Coronary artery (tissue), 2 donors: Measurements from ENCODE around the gene SRGAP2B.
"Not testable (repeated sequence)": the region's sequence is repeated elsewhere in the genome, so short reads cannot be mapped to it uniquely, and the experiment has no call there.

Experiments used
- DNase-seq: peaks from one replicate; pipeline ENCODE4 v3.0.0-alpha.2; 2017; ENCODE audit warnings: low spot score
- H3K27ac ChIP-seq, 2 donors: fragments of 200-600 bp; sonication (generic); one replicate each; pipeline ENCODE4 v1.5.1; 2016 to 2019
- H3K4me3 ChIP-seq: fragments of 200-600 bp; sonication (generic); 2 replicates; pipeline ENCODE4 v1.5.1; 2016; ENCODE audit warnings: mild to moderate bottlenecking, moderate library complexity

The SRGAP2B gene

GRCh38 chr1:144971936-144972335 is 123.2 kb downstream of the SRGAP2B start:
- not testable (repeated sequence) for H3K27ac ChIP-seq, DNase-seq, H3K4me3 ChIP-seq

DNA sequence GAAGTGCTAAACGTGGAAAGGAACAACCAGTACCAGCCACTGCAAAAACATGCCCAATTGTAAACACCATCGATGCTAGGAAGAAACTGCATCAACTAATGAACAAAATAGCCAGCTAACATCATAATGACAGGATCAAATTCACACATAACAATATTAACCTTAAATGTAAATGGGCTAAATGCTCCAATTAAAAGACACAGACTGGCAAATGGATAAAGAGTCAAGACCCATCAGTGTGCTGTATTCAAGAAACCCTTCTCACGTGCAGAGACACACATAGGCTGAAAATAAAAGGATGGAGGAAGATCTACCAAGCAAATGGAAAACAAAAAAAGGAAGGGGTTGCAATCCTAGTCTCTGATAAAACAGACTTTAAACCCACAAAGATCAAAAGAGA is 128.6 kb downstream of the SRGAP2B start:
- not testable (repeated sequence) for DNase-seq, H3K27ac ChIP-seq, H3K4me3 ChIP-seq

DNA sequence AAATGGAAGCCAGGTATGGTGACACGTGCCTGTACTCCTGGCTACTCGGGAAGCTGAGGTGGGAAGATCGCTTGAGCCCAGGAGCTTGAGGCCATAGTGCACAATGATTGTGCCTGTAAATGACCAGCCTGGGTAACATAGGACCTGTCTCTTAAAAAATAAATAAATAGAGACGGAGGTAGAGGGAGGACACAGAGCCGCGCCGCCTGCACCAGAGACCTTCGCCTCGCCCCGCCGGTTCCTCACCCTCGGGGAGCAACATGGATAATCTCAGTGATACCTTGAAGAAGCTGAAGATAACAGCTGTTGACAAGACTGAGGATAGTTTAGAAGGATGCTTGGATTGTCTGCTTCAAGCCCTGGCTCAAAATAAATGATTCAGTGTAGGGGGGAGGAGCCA is 130.4 kb downstream of the SRGAP2B start:
- H3K27ac ChIP-seq, H3K4me3 ChIP-seq: not testable (repeated sequence)
- DNase-seq, result peak; percentile 1

DNA sequence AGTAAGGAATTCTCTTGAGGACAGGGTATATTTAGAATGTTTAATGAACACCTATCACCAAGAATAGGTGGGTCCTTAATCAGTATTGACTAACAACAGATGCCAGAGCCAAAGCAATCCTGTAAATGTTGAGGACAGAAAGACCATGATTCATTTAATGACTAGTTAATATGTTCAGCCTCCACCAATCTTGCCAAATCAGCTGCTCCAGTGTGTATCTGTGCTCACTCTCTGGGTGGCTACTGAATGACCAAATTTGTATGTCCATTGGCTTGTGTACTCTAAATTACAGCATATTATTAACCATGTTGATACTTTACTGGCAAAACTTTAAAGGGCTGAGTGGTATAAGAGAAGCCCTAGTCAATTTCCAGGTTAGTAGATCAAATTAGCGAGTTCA is 130.9 kb downstream of the SRGAP2B start:
- H3K27ac ChIP-seq, DNase-seq: not testable (repeated sequence)

GRCh38 chr1:144963571-144963970 is 131.6 kb downstream of the SRGAP2B start:
- H3K4me3 ChIP-seq, DNase-seq, H3K27ac ChIP-seq: not testable (repeated sequence)

More for the DNA sequence above, 130.9 kb downstream of the SRGAP2B start:
- not testable (repeated sequence) for H3K4me3 ChIP-seq

DNA sequence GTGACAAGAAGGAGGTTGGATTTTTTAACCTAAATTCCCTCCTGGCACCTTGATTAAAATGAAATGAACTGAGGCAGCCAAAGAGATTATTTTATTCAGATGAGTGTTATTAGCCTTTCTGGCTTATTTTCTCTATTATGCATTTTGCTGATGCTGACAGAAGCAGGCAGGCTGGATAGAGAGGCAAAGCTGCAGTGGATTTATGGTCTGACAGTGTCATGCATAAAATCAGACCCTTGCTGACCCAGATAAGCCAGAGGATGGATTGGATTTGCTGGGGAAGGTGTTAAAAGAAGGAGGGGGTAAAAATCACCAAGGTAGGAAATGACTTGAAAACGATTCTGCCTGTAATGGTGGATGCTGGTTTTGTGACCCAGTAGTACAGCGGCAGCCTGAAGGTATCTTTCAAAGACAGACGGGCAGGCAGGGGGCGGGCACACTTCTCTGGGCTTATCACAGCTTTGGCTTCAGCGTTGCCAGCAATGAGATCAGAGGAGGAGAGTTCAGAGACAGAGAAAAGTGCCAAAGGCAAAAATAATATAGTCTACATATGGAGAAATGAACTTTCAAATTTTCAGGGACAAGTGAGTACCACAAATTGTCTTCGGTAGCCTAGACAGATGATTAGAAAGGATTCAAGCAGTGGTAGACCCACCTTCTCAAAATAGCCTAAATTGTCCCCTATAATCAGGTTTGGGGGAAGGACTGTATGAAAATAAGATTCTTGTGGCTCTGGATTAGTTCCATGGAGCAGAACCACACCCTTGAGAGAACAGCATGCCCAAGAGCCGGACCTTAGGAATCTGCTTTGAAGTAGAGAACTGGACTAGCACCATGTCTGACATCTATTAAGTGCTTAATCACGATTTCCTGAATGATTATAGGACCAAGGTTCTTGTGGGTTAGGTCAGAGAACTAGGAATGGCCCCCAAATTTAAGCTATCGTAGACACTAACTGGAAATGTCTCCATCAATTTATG is 133.2 kb downstream of the SRGAP2B start:
- H3K27ac ChIP-seq, H3K4me3 ChIP-seq, DNase-seq: not testable (repeated sequence)

DNA sequence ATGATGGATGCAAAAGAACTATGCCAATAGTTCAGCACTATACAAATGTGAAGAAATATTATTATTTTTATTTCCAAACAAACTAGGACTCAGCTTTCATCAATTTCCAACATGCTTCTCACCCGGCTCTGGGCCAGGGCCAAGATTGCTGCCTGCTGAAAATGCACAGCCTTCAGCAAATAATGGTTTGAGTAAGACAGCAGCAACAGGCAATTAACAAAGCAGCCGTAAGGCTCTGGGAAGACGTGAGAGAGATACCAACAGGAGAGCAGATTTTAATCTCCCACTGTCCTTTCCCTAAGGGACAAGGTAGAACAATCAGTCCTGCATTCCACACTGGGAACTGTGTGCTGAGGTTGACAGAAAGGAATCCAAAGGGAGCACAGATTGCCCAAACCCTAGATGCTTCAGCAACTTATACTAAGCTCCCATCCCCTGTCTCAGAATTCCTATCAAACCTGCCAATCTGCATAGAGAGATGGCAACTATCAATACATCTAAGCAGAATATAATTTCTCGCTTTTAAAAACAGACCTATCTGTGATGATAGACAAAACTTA is 134.1 kb downstream of the SRGAP2B start:
- H3K27ac ChIP-seq, DNase-seq, H3K4me3 ChIP-seq: not testable (repeated sequence)

DNA sequence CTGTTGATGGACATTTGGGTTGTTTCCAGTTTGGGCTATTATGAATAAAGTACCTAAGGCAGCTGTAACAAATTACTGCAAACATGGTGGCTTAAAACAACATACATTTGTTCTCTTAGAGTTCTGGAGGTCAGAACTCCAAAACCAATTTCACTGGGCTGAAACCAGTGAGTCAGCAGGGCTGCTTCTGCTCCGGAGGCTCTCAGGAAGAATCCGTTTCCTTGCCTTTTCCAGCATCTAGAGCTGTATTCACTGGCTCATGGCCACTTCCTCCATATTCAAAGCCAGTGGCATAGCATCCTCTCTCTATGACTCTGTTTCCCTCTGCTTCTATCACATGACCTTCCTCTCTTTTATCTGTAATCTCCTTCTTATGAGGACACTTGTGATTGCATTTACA is 146.7 kb downstream of the SRGAP2B start:
- H3K27ac ChIP-seq, H3K4me3 ChIP-seq, DNase-seq: not testable (repeated sequence)

- not testable (repeated sequence) for DNase-seq
These were observed 147.6 kb downstream of the SRGAP2B start for GRCh38 chr1:144947495-144947894.

GRCh38 chr1:144946525-144947480 is 148.3 kb downstream of the SRGAP2B start:
- not testable (repeated sequence) for H3K27ac ChIP-seq, H3K4me3 ChIP-seq, DNase-seq

More at GRCh38 chr1:144947495-144947894, 147.6 kb downstream of the SRGAP2B start:
- H3K4me3 ChIP-seq, H3K27ac ChIP-seq: not testable (repeated sequence)

DNA sequence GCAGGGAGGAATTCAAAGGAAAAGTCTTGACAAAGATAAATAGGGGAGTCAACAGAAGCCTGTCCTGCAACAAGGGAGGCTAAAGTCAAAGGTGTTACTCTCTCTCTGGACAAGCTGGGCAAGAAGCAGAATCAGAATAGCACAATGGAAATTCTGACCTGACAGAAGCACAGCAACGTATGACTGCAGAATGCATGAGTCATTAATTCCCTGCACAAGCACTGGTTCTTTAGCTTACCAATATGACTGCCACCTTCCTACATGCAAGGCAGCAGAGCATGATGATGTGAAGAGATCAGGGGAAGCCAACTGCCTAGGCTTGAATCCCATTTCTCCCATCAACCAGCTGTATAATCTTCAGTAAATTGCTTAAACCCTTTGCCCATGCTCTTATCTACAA is 153.4 kb downstream of the SRGAP2B start:
- not testable (repeated sequence) for H3K4me3 ChIP-seq, H3K27ac ChIP-seq, DNase-seq

DNA sequence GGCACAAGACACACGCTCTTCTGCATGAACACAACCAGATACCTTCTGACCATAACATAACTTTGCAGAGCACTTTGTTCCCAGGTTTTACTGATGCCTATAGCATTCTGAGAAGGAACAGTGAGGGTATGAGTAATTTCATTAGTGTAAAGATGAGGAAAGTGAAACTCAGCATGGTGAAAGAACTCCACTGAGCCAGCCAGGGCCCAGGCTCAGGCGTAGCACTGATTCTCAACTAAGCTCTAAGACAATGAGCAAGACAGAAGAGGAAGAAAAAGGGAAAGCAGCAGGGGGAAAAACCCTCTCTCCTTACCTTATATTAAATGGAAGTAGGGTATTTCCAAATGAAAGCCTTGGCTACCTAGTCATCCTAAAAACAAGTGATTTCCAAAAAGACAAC is 155.1 kb downstream of the SRGAP2B start:
- not testable (repeated sequence) for H3K27ac ChIP-seq, H3K4me3 ChIP-seq, DNase-seq

DNA sequence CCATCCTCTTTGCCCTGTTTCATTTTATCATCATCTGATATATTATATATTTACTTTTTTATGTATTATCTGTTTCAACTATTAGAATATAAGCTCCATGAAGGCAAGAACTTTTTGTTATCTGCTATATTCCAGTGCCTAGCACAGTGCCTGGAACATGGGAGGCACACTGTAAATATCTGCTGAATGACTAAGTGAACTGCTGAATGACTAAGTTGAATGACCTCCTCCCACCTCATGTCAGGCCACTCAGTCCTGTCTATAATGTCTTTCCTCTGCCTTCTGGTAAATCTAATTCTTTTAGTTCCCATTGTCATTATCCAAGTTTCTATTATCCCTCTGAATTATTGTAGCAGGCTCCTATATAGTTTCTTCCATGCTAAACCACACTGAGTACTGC is 156.5 kb downstream of the SRGAP2B start:
- not testable (repeated sequence) for H3K27ac ChIP-seq, H3K4me3 ChIP-seq, DNase-seq

DNA sequence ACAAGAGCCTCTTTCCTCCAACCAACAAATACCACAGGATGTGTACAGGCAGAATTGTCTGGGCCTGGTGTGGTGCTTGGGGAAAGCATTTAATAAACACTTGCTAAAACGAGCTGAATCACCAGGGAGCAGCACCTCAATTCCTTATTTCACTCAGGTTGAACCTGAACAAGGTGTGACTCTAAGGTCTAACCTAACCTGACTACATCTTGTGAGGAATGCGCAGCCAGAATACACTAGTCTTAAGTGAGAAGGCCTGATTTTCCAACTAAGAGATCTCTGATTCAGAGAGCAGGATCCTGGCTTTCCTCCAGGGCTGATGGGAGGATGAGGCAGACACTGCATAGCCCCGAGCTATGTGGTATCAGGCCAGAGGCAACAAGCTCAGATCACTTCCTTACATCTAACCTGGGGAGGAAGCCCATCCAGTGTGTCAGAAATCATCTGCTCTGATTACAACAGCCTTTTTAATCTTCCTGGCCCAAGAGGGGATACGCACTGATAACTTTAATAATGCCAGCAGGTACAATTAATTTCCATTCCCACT is 158.9 kb downstream of the SRGAP2B start:
- H3K4me3 ChIP-seq, H3K27ac ChIP-seq: not testable (repeated sequence)

DNA sequence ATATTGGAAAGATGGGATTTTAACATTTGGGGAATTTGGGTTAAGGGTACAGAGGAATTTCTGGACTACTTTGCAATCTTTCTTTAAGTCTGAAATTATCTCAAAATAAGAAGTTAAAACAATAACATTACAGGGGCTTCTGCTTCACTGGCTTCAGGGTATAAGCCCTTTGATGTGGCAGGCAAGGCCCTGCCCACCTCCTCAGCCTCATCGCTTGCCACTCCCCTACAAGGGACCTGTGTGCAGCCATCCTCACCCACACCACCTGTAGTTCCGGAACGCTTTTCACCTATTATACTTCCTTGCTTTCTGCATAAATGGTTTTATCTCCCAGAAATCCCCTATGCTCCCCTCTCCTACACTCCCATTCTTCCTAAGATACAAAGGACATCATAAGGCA is 159.8 kb downstream of the SRGAP2B start:
- not testable (repeated sequence) for H3K4me3 ChIP-seq, DNase-seq, H3K27ac ChIP-seq

More for the DNA sequence above, 158.9 kb downstream of the SRGAP2B start:
- not testable (repeated sequence) for DNase-seq

DNA sequence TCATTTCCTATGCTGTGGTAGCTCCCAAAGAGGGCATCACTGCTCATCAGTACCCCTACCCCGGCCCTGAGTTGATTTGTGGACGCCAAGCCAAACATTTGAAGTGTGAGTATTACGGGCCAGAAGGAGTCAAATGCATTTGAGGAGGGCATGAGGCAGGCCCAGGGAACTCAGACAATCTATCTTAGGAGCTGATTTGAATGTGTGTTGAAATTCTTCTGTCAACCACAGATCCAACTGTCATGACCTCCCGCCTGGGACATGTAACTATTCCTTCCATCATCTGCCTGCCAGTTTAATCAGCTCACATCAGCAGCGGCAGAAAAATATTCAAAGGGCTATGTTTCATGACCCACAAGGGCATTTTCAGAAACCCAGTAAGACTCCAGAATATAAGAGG is 162.1 kb downstream of the SRGAP2B start:
- not testable (repeated sequence) for H3K4me3 ChIP-seq, H3K27ac ChIP-seq, DNase-seq

GRCh38 chr1:144932153-144932552 is 163.0 kb downstream of the SRGAP2B start:
- DNase-seq, result peak; percentile 16
- H3K27ac ChIP-seq, H3K4me3 ChIP-seq: not testable (repeated sequence)

GRCh38 chr1:144931553-144931952 is 163.6 kb downstream of the SRGAP2B start:
- not testable (repeated sequence) for H3K4me3 ChIP-seq, DNase-seq, H3K27ac ChIP-seq
